GM19395 (cell line): Measurements from ENCODE around the gene USP25.

ENCODE experiments used
- ATAC-seq: cut with Tn5 transposase; IDR thresholded peaks from one replicate; pipeline ENCODE4 v1.9.1; 2021; ENCODE audit warnings: mild to moderate bottlenecking, moderate library complexity; ENCODE audit not compliant: unreplicated experiment

Gene USP25

DNA sequence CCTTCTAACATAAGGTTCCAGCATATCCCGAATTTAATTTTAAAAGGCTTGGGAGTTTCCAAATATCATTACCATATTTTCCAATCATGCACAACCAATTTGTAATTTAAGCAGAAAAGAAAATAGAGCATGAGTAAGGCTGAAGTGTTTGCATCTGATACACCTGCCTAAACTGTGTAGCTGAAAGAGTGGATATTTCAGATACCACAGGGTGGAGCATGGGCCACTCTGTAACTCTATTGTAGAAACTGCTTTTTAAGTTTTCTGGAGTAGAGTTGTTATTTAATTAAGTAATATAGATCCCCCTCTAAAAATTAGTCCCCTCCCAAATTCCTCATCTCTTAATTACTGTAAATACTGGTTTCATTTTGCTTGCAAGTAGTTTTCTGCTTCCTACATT lies 199.8 kb downstream of the USP25 start:
- no peak for ATAC-seq
